ENCODE measurements around the gene ASAP2.
A peak's percentile ranks its signal among the peaks of the same experiment; 100 is the strongest.

Gene ASAP2

GRCh38 chr2:9318461-9319337 is 112.1 kb downstream of the ASAP2 start:
- no peak for DNase-seq (ENCODE audit: low read depth, low spot score)

- DNase-seq (ENCODE audit: low read depth, low spot score), result no peak
Observed at GRCh38 chr2:9319338-9319715, 112.7 kb downstream of the ASAP2 start.

- DNase-seq (ENCODE audit: low read depth, low spot score), result no peak
Observed at GRCh38 chr2:9322576-9322975, 116.0 kb downstream of the ASAP2 start.

GRCh38 chr2:9325428-9325827 is 118.8 kb downstream of the ASAP2 start:
- DNase-seq (ENCODE audit: low read depth, low spot score), result no peak

- DNase-seq (ENCODE audit: low read depth, low spot score), result no peak
Observed at GRCh38 chr2:9326975-9327374, 120.4 kb downstream of the ASAP2 start.

GRCh38 chr2:9327873-9328352 is 121.3 kb downstream of the ASAP2 start:
- no peak for DNase-seq (ENCODE audit: low read depth, low spot score)

GRCh38 chr2:9328931-9329330 is 122.3 kb downstream of the ASAP2 start:
- DNase-seq (ENCODE audit: low read depth, low spot score), result no peak

GRCh38 chr2:9329497-9329896 is 122.9 kb downstream of the ASAP2 start:
- no peak for DNase-seq (ENCODE audit: low read depth, low spot score)

GRCh38 chr2:9330612-9331270 is 124.1 kb downstream of the ASAP2 start:
- DNase-seq (ENCODE audit: low read depth, low spot score), result no peak

- no peak for DNase-seq (ENCODE audit: low read depth, low spot score)
Observed at GRCh38 chr2:9331704-9332103, 125.1 kb downstream of the ASAP2 start.

- no peak for DNase-seq (ENCODE audit: low read depth, low spot score)
Observed at GRCh38 chr2:9332136-9332852, 125.7 kb downstream of the ASAP2 start.

GRCh38 chr2:9332853-9333245 is 126.2 kb downstream of the ASAP2 start:
- DNase-seq (ENCODE audit: low read depth, low spot score), result no peak

- DNase-seq (ENCODE audit: low read depth, low spot score), result peak; percentile 25
Observed at GRCh38 chr2:9333591-9334171, 127.1 kb downstream of the ASAP2 start.

- no peak for DNase-seq (ENCODE audit: low read depth, low spot score)
Observed at GRCh38 chr2:9334761-9335160, 128.1 kb downstream of the ASAP2 start.

- DNase-seq (ENCODE audit: low read depth, low spot score), result no peak
Observed at GRCh38 chr2:9335322-9335832, 128.8 kb downstream of the ASAP2 start.

GRCh38 chr2:9336241-9336575 is 129.6 kb downstream of the ASAP2 start:
- no peak for DNase-seq (ENCODE audit: low read depth, low spot score)

GRCh38 chr2:9336576-9337314 is 130.1 kb downstream of the ASAP2 start:
- no peak for DNase-seq (ENCODE audit: low read depth, low spot score)

- no peak for DNase-seq (ENCODE audit: low read depth, low spot score)
Observed at GRCh38 chr2:9337901-9338300, 131.3 kb downstream of the ASAP2 start.

- no peak for DNase-seq (ENCODE audit: low read depth, low spot score)
Observed at GRCh38 chr2:9341337-9341887, 134.8 kb downstream of the ASAP2 start.

GRCh38 chr2:9342659-9343058 is 136.0 kb downstream of the ASAP2 start:
- no peak for DNase-seq (ENCODE audit: low read depth, low spot score)

- DNase-seq (ENCODE audit: low read depth, low spot score), result no peak
Observed at GRCh38 chr2:9343524-9343923, 136.9 kb downstream of the ASAP2 start.
